Esophagus muscularis mucosa (tissue), 4 donors: Measurements from ENCODE around the gene SH3BP2. TPM values are rescaled to one million over a fixed set of nuclear protein-coding genes. Genes with fewer than 3 reads are reported as not detected.

Experiments
- DNase-seq: peaks from one replicate; pipeline ENCODE4 v3.0.0-alpha.2; 2017; ENCODE audit errors: extremely low spot score
- H3K27ac ChIP-seq, 4 donors: fragments of 200-600 bp; sonication (generic); replicated peaks in 1 of 4; 1 replicate in 3 of 4; 2 replicates in 1 of 4; pipeline ENCODE4 v1.5.1; 2016 to 2019; ENCODE audit warnings: mild to moderate bottlenecking in 1 of 4
- H3K27me3 ChIP-seq, 4 donors: fragments of 200-600 bp; sonication (generic); one replicate each; pipeline versions ENCODE4 v1.5.1 to v1.6.0; 2016 to 2019
- H3K36me3 ChIP-seq, 4 donors: fragments of 200-600 bp; sonication (generic); one replicate each; pipeline ENCODE4 v1.5.1; 2016 to 2019
- H3K4me1 ChIP-seq, 4 donors: fragments of 200-600 bp; sonication (generic); one replicate each; pipeline ENCODE4 v1.5.1; 2016 to 2019
- H3K4me3 ChIP-seq, 4 donors: fragments of 200-600 bp; sonication (generic); 1 replicate in 2 of 4; 2 replicates in 2 of 4; pipeline ENCODE4 v1.5.1; 2016 to 2019; ENCODE audit warnings: mild to moderate bottlenecking in 4 of 4, moderate library complexity in 1 of 4
- H3K9me3 ChIP-seq, 4 donors: fragments of 200-600 bp; sonication (generic); 1 replicate in 3 of 4; 2 replicates in 1 of 4; pipeline ENCODE4 v1.5.1; 2016 to 2019
- CTCF ChIP-seq, 3 experiments: fragments of 200-600 bp in 2 of 3; fragments of 450-650 bp in 1 of 3; sonication (generic) in 2 of 3; IDR thresholded peaks; one replicate each; pipeline ENCODE4 v1.5.1; 2017 to 2019; ENCODE audit warnings: antibody characterized with exemption in 3 of 3, mild to moderate bottlenecking in 2 of 3, moderate library complexity in 1 of 3
- EP300 ChIP-seq: sonication (generic); formaldehyde crosslinking; IDR thresholded peaks from one replicate; pipeline ENCODE4 v1.6.1; 2017; ENCODE audit warnings: antibody characterized with exemption
- POLR2A ChIP-seq: fragments of 450-650 bp; IDR thresholded peaks from one replicate; pipeline ENCODE4 v1.6.1; 2017; ENCODE audit warnings: antibody characterized with exemption, moderate library complexity, mild to moderate bottlenecking, low read depth
- POLR2AphosphoS5 ChIP-seq, 2 donors: sonication (generic); formaldehyde crosslinking; IDR thresholded peaks; one replicate each; pipeline ENCODE4 v1.6.1; 2017; ENCODE audit warnings: antibody characterized with exemption in 2 of 2
- WGBS: methylation state at CpG from one replicate; pipeline ENCODE4 v1.1.5; 2018; 5-methylcytosine and 5-hydroxymethylcytosine counted together
- intact Hi-C: fragments of 100-400 bp; cut with DNase I; formaldehyde crosslinking; loops from one replicate; pipeline ENCODE4 v1.15.1; 2023
- total RNA-seq, 4 donors: library from RNA; depleted of rRNA; stranded (reverse); fragments of >200 nt; gene quantifications; one replicate each; pipeline versions ENCODE4 v1.1.0 to v1.2.1, GENCODE V29; 2016

SH3BP2 gene
- total RNA-seq, 4 donors from 2014 or later, result 25.2 to 34.5 (median 31.5) TPM

GRCh38 chr4:2817137-2817536 lies 24.3 kb downstream of the SH3BP2 start:
- intact Hi-C loops, result no loop called here
- Histone ChIP-seq H3K4me3 (peak overlapping the region in 3 of 4 donors; percentile 63 to 75 (median 64)), H3K27me3 (no peaks in the 10 kb centered on the region), H3K27ac (no peak overlapping the region), H3K4me1 (peaks cover 26 to 54% (median 29%) of the 10 kb centered on the region in 4 donors), H3K9me3 (no peaks in the 10 kb centered on the region), H3K36me3 (peaks cover 0 to 26% (median 14%) of the 10 kb centered on the region in 4 donors)
- 80% methylated on average over 4 of the region's 4 CpGs for whole genome bisulfite sequencing
- TF ChIP-seq POLR2A (no peak), POLR2AphosphoS5 (IDR thresholded peaks at IDR 0.05) (no peak), CTCF (IDR thresholded peaks at IDR 0.05) (no peak), EP300 (no peak)
- DNase-seq, result no peak

GRCh38 chr4:2817701-2818350 lies 24.9 kb downstream of the SH3BP2 start:
- Histone ChIP-seq H3K9me3 (no peaks in the 10 kb centered on the region), H3K27ac (peak overlapping the region in 2 of 4 donors; percentile 30 to 62), H3K4me3 (peak overlapping the region; percentile 63 to 75 (median 64)), H3K36me3 (peaks cover 0 to 33% (median 20%) of the 10 kb centered on the region in 4 donors), H3K27me3 (no peaks in the 10 kb centered on the region), H3K4me1 (peaks cover 19 to 48% (median 23%) of the 10 kb centered on the region in 4 donors)
- intact Hi-C loops, result no loop called here
- DNase-seq, result no peak
- WGBS, result 20% methylated on average over 20 of the region's 65 CpGs
- TF ChIP-seq POLR2A (no peak), CTCF (IDR thresholded peaks at IDR 0.05) (no peak), POLR2AphosphoS5 (IDR thresholded peaks at IDR 0.05) (no peak), EP300 (no peak)

GRCh38 chr4:2818351-2818939 lies 25.6 kb downstream of the SH3BP2 start:
- H3K4me1 ChIP-seq, result peaks cover 16 to 41% (median 18%) of the 10 kb centered on the region in 4 donors
- no peak for DNase-seq

More at GRCh38 chr4:2818351-2818939, 25.6 kb downstream of the SH3BP2 start:
- WGBS, result 0% methylated on average over 7 of the region's 54 CpGs
- intact Hi-C loops, result no loop called here
- peak overlapping the region; percentile 63 to 75 (median 64) for H3K4me3 ChIP-seq
- no peaks in the 10 kb centered on the region for H3K9me3 ChIP-seq
- TF ChIP-seq CTCF (IDR thresholded peaks at IDR 0.05) (no peak), EP300 (no peak), POLR2AphosphoS5 (IDR thresholded peaks at IDR 0.05) (no peak), POLR2A (no peak)
- no peaks in the 10 kb centered on the region for H3K27me3 ChIP-seq
- H3K27ac ChIP-seq, result peak overlapping the region; percentile 40 to 64 (median 57)
- peaks cover 0 to 39% (median 26%) of the 10 kb centered on the region in 4 donors for H3K36me3 ChIP-seq
